Measurements from ENCODE around the gene FNDC5. TPM values are rescaled to one million over a fixed set of nuclear protein-coding genes. Genes with fewer than 3 reads are reported as not detected.

The FNDC5 gene
- total RNA-seq, 3 donors from 2014 or later (not counting 1 experiment from before 2014, with no cell fraction given) = 0.36 TPM; not detected in 2

DNA sequence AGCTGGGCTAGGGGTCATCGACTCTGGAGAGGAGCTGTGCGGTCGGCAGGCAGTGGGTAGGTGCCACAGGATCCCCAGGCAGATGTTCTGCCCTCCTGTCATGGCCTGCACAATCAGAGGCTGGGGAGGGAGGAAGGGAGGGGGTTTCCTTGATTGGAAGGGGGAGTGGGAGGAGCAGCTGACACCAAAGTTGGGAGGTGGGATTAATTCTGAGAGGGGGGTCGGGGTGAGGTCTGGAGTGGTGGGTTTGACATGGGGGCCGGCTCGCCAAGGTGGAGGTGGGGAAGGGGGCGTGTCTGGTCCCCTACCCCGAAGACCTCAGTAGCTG lies 14.9 kb upstream of the FNDC5 start:
- peaks cover 4% of the 10 kb centered on the region for H3K4me1 ChIP-seq (ENCODE audit: control insufficient read depth, insufficient read depth, low read length)
- H3K9me3 Mint-ChIP-seq = no peaks in the 10 kb centered on the region
- peak overlapping the region; percentile 45 for H3K4me3 Mint-ChIP-seq
- TF ChIP-seq, protein P1, sequence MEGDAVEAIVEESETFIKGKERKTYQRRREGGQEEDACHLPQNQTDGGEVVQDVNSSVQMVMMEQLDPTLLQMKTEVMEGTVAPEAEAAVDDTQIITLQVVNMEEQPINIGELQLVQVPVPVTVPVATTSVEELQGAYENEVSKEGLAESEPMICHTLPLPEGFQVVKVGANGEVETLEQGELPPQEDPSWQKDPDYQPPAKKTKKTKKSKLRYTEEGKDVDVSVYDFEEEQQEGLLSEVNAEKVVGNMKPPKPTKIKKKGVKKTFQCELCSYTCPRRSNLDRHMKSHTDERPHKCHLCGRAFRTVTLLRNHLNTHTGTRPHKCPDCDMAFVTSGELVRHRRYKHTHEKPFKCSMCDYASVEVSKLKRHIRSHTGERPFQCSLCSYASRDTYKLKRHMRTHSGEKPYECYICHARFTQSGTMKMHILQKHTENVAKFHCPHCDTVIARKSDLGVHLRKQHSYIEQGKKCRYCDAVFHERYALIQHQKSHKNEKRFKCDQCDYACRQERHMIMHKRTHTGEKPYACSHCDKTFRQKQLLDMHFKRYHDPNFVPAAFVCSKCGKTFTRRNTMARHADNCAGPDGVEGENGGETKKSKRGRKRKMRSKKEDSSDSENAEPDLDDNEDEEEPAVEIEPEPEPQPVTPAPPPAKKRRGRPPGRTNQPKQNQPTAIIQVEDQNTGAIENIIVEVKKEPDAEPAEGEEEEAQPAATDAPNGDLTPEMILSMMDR (IDR thresholded peaks at IDR 0.05) = no peak
- H3K27me3 Mint-ChIP-seq (ENCODE audit: low read depth in 2 of 2) = peaks cover 46 to 67% of the 10 kb centered on the region in 2 donors
- ATAC-seq = no peak
- H3K27ac ChIP-seq (ENCODE audit: low read length) = no peak overlapping the region
- intact Hi-C loops (cut with micrococcal nuclease) = no loop called here
- no peak for DNase-seq
- no peaks in the 10 kb centered on the region for H3K36me3 Mint-ChIP-seq
- H3K4me3 ChIP-seq (ENCODE audit: low read length) = no peak overlapping the region
- no peaks in the 10 kb centered on the region for H3K9me3 ChIP-seq (ENCODE audit: control insufficient read depth, insufficient read depth, low read length)
- H3K36me3 ChIP-seq (ENCODE audit: control insufficient read depth, insufficient read depth, low read length) = no peaks in the 10 kb centered on the region
- H3K4me1 Mint-ChIP-seq = peaks cover 0 to 10% of the 10 kb centered on the region in 2 donors
- H3K27ac Mint-ChIP-seq = no peak overlapping the region
- H3K27me3 ChIP-seq (ENCODE audit: control insufficient read depth, insufficient read depth, low read length) = peaks cover 33% of the 10 kb centered on the region
- WGBS (ENCODE audit: insufficient coverage) = 23% methylated on average over 8 of the region's 8 CpGs

DNA sequence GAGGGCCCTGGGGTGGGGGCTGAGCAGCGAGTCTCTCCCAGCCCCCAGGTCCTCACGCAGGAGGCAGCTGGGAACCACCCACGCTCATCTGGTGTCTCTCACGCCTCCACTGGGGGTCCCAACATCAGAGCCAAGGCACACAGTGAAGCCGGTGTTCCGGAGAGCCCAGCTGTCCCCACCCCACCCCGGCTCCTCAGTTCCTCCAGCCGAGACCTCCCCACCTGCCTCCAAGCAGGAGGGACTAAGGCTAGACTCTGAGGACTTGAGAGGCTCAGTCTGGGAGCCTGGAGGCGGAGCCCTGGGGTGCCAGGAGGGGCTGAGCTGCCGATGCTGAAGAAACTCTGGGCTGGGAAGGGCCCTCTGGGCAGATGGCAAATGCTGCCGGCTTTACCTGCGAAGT lies 14.0 kb upstream of the FNDC5 start:
- Histone ChIP-seq H3K36me3 (ENCODE audit: control insufficient read depth, insufficient read depth, low read length) (no peaks in the 10 kb centered on the region), H3K9me3 (ENCODE audit: control insufficient read depth, insufficient read depth, low read length) (no peaks in the 10 kb centered on the region), H3K27ac (ENCODE audit: low read length) (no peak overlapping the region), H3K27me3 (ENCODE audit: control insufficient read depth, insufficient read depth, low read length) (peaks cover 33% of the 10 kb centered on the region), H3K4me1 (ENCODE audit: control insufficient read depth, insufficient read depth, low read length) (peaks cover 4% of the 10 kb centered on the region), H3K4me3 (ENCODE audit: low read length) (no peak overlapping the region)
- TF ChIP-seq, protein P1 (IDR thresholded peaks at IDR 0.05) = no peak
- H3K27me3 Mint-ChIP-seq (ENCODE audit: low read depth in 2 of 2) = peaks cover 37 to 58% of the 10 kb centered on the region in 2 donors
- H3K27ac Mint-ChIP-seq = no peak overlapping the region
- ATAC-seq (no peak), DNase-seq (no peak)
- peaks cover 0 to 10% of the 10 kb centered on the region in 2 donors for H3K4me1 Mint-ChIP-seq
- no peaks in the 10 kb centered on the region for H3K9me3 Mint-ChIP-seq
- WGBS (ENCODE audit: insufficient coverage) = 51% methylated on average over 12 of the region's 12 CpGs
- no peaks in the 10 kb centered on the region for H3K36me3 Mint-ChIP-seq
- no peak overlapping the region for H3K4me3 Mint-ChIP-seq
- intact Hi-C loops (cut with micrococcal nuclease) = no loop called here

GRCh38 chr1:32884032-32884372 lies 13.3 kb upstream of the FNDC5 start:
- WGBS (ENCODE audit: insufficient coverage) = 58% methylated on average over 4 of the region's 4 CpGs
- Histone ChIP-seq H3K36me3 (ENCODE audit: control insufficient read depth, insufficient read depth, low read length) (no peaks in the 10 kb centered on the region), H3K4me3 (ENCODE audit: low read length) (no peak overlapping the region), H3K27me3 (ENCODE audit: control insufficient read depth, insufficient read depth, low read length) (peaks cover 31% of the 10 kb centered on the region), H3K4me1 (ENCODE audit: control insufficient read depth, insufficient read depth, low read length) (peaks cover 4% of the 10 kb centered on the region), H3K9me3 (ENCODE audit: control insufficient read depth, insufficient read depth, low read length) (no peaks in the 10 kb centered on the region), H3K27ac (ENCODE audit: low read length) (no peak overlapping the region)
- H3K36me3 Mint-ChIP-seq = no peaks in the 10 kb centered on the region
- H3K27ac Mint-ChIP-seq = no peak overlapping the region
- TF ChIP-seq, protein P1 (IDR thresholded peaks at IDR 0.05) = no peak
- intact Hi-C loops (cut with micrococcal nuclease) = no loop called here
- H3K4me3 Mint-ChIP-seq = no peak overlapping the region
- no peak for ATAC-seq
- no peaks in the 10 kb centered on the region for H3K9me3 Mint-ChIP-seq
- H3K27me3 Mint-ChIP-seq (ENCODE audit: low read depth in 2 of 2) = peaks cover 30 to 50% of the 10 kb centered on the region in 2 donors
- no peak for DNase-seq
- peaks cover 0 to 10% of the 10 kb centered on the region in 2 donors for H3K4me1 Mint-ChIP-seq

DNA sequence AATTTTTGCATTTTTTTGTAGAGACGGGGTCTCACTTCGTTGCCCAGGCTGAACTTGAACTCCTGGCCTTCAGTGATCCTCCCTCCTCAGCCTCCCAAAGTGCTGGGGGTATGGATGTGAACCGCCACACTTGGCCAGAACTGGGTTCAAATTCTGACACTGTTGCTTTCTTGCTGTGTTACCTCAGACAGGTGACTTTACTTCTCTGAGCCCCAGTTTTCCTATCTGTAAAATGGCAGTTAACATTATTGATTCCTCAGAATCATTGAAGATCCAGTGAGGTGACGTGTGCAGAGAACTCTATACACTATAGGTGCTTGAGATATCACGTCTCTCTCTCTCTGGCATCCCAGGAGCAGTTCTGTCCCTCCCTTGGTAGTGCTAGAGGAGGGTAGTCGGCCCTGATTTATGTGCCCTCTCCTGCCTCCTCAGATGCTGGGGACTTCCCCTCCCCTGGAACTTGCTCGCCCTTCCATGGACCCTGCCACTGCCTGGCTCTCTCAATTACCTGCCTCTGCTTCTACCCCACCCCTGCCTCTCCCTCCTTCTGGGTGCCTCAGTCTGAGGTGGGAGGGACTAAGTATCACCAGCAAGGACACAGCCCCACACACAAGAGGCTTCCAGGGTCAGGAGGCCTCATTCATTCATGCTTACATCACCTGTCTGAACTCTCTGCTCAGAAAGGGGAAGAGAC lies 12.8 kb upstream of the FNDC5 start:
- Histone ChIP-seq H3K9me3 (ENCODE audit: control insufficient read depth, insufficient read depth, low read length) (no peaks in the 10 kb centered on the region), H3K27ac (ENCODE audit: low read length) (no peak overlapping the region), H3K36me3 (ENCODE audit: control insufficient read depth, insufficient read depth, low read length) (no peaks in the 10 kb centered on the region), H3K27me3 (ENCODE audit: control insufficient read depth, insufficient read depth, low read length) (peaks cover 30% of the 10 kb centered on the region), H3K4me1 (ENCODE audit: control insufficient read depth, insufficient read depth, low read length) (peaks cover 4% of the 10 kb centered on the region), H3K4me3 (ENCODE audit: low read length) (no peak overlapping the region)
- TF ChIP-seq, protein P1 (IDR thresholded peaks at IDR 0.05) = no peak
- intact Hi-C loops (cut with micrococcal nuclease) = no loop called here
- H3K4me1 Mint-ChIP-seq = peaks cover 0 to 10% of the 10 kb centered on the region in 2 donors
- H3K9me3 Mint-ChIP-seq = no peaks in the 10 kb centered on the region
- peaks cover 28 to 49% of the 10 kb centered on the region in 2 donors for H3K27me3 Mint-ChIP-seq (ENCODE audit: low read depth in 2 of 2)
- WGBS (ENCODE audit: insufficient coverage) = 67% methylated on average over 7 of the region's 7 CpGs
- DNase-seq = no peak
- no peaks in the 10 kb centered on the region for H3K36me3 Mint-ChIP-seq
- no peak overlapping the region for H3K27ac Mint-ChIP-seq
- no peak for ATAC-seq
- H3K4me3 Mint-ChIP-seq = no peak overlapping the region

All from natural killer cell (primary cell).